Muscle layer of duodenum (tissue), 2 donors: ENCODE data around the gene NRM.
"Not testable (repeated sequence)": the region's sequence is repeated elsewhere in the genome, so short reads cannot be mapped to it uniquely, and the experiment has no call there.

Source experiments
- H3K27ac ChIP-seq: one replicate; pipeline ENCODE4 v1.7.0; 2013; ENCODE audit warnings: mild to moderate bottlenecking, low read length
- H3K27me3 ChIP-seq: one replicate; pipeline ENCODE4 v1.7.0; 2013; ENCODE audit warnings: low read depth, mild to moderate bottlenecking, control low read depth, low read length
- H3K36me3 ChIP-seq, 2 donors: one replicate each; pipeline ENCODE4 v1.7.0; 2013; ENCODE audit warnings: low read length in 2 of 2, control low read depth in 1 of 2, mild to moderate bottlenecking in 1 of 2; ENCODE audit not compliant: insufficient read depth in 2 of 2, control insufficient read depth in 1 of 2
- H3K4me1 ChIP-seq, 2 donors: one replicate each; pipeline ENCODE4 v1.7.0; 2013; ENCODE audit warnings: low read length in 2 of 2, mild to moderate bottlenecking in 2 of 2, control low read depth in 1 of 2, moderate library complexity in 1 of 2; ENCODE audit not compliant: insufficient read depth in 2 of 2, control insufficient read depth in 1 of 2
- H3K4me3 ChIP-seq, 2 donors: one replicate each; pipeline ENCODE4 v1.7.0; 2013; ENCODE audit warnings: low read length in 2 of 2, low read depth in 1 of 2, mild to moderate bottlenecking in 1 of 2
- H3K9me3 ChIP-seq, 2 donors: one replicate each; pipeline ENCODE4 v1.7.0; 2013; ENCODE audit warnings: low read length in 2 of 2, control low read depth in 1 of 2, mild to moderate bottlenecking in 1 of 2; ENCODE audit not compliant: control insufficient read depth in 1 of 2
- donor health status: healthy.

The NRM gene

GRCh38 chr6:30672445-30673253 lies 18.1 kb downstream of the NRM start, which contains the start of gene DHX16:
Gene DHX16, minus strand, starts transcription at chr6:30673006. Its CDS starts 165 bp downstream, at chr6:30672841.
- Histone ChIP-seq H3K4me3 (peak within 1 kb of the TSS; percentile 79 to 91), H3K4me1 (peaks cover 0 to 20% of the 10 kb centered on the region in 2 donors), H3K36me3 (peaks cover 28 to 38% of the 10 kb centered on the region in 2 donors), H3K9me3 (no peaks in the 10 kb centered on the region), H3K27me3 (no peaks in the 10 kb centered on the region), H3K27ac (peak within 1 kb of the TSS; percentile 74)

DNA sequence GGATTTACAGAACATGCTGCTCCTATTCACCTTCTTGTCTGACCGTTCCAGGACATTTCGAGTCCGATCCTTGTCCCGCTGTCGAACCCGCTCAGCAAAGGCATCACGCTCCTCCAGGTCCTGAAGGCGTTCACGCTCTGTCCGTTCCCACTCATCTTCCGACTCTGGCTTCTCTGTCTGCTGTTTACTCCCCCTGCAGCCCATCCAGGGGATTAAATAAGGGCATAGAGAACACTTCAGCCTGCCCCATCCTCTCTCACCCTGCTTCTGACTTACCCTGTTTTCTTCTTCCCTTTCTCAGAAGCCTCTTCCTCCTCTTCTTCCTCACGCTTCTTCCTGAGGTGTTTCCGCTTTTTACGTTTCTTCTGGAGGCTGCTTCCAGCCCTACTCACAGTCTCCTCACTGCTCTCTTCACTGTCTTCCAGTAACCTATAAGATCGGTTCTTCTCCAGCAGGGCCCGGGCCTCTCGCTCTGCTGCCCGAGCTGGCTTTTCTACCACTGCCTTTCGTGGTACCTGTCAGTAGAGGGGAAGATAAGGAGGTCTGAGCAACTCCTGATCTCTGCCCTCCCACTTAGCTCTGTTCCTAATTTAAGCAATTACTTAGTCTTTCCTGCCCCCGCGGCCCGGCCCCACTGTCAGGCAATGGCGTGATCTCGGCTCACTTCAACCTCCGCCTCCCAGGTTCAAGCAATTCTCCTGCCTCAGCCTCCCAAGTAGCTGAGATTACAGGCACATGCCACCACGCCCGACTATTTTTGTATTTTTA lies 19.8 kb downstream of the NRM start:
- H3K4me1 ChIP-seq = peaks cover 0 to 20% of the 10 kb centered on the region in 2 donors
- no peak overlapping the region for H3K4me3 ChIP-seq
- H3K27ac ChIP-seq = no peak overlapping the region
- H3K36me3 ChIP-seq = peaks cover 24 to 34% of the 10 kb centered on the region in 2 donors
- no peaks in the 10 kb centered on the region for H3K9me3 ChIP-seq
- H3K27me3 ChIP-seq = no peaks in the 10 kb centered on the region

DNA sequence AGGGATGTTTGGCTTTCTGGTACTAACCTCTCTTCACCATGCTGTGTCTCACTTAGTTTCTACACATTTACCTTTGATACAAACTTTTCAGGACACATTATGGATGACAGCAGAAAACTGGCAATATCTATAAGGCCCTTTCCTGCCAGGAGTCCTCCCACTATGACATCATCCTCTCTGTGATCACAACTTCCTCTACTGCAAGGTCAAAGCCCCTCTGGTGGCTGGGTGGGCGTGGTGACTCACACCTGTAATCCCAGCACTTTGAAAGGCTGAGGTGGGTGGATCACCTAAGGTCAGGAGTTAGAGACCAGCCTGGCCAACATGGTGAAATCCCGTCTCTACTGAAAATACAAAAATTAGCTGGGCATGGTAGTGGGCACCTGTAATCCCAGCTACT lies 24.5 kb downstream of the NRM start:
- not testable (repeated sequence) for H3K27me3 ChIP-seq, H3K4me3 ChIP-seq, H3K9me3 ChIP-seq, H3K27ac ChIP-seq, H3K4me1 ChIP-seq
- H3K36me3 ChIP-seq = peaks cover 60 to 74% of the 10 kb centered on the region in 2 donors

DNA sequence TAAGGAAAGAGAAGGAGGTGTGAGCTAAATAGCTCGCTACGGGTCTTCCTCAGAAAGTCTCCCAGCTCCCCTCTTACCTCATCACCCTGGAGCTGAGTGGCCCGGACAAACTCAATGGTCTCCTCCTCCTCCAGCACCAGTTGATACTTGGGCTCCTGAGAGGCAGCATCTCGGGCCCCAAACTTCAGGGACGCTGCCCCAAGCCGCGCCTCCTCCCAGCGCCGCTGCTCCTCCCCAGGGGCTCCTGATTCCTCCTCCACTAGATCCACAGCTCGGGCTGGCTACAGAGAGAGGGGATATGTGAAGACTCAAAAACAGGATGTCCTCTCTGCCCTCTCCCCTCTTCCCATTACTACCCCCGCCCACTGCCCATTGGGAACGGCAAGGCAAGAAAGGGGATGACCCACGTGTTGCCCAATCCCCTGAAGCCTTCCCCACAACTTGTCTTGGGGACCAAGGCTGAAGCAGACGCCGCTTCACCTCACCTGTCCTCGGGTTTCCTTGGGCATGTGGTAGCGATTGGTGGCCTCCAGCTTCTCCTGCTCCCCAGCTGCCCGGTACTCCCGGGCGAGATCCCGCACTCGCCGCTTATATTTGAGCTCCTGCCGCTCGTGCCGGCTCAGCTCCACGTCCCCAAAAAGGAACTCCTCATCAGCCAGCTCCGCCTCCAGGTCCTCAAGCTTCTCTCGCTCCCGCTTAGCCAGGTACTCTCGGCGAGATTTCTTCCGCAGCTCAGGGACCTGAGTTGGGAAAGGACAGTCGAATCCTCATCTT lies 25.6 kb downstream of the NRM start:
- Histone ChIP-seq H3K4me1 (no peaks in the 10 kb centered on the region), H3K9me3 (no peaks in the 10 kb centered on the region), H3K36me3 (peaks cover 57 to 72% of the 10 kb centered on the region in 2 donors), H3K27me3 (no peaks in the 10 kb centered on the region), H3K27ac (no peak overlapping the region), H3K4me3 (no peak overlapping the region)

GRCh38 chr6:30657922-30658321 lies 32.9 kb downstream of the NRM start:
- not testable (repeated sequence) for H3K4me1 ChIP-seq, H3K4me3 ChIP-seq, H3K27me3 ChIP-seq, H3K27ac ChIP-seq, H3K9me3 ChIP-seq
- peaks cover 84 to 91% of the 10 kb centered on the region in 2 donors for H3K36me3 ChIP-seq

DNA sequence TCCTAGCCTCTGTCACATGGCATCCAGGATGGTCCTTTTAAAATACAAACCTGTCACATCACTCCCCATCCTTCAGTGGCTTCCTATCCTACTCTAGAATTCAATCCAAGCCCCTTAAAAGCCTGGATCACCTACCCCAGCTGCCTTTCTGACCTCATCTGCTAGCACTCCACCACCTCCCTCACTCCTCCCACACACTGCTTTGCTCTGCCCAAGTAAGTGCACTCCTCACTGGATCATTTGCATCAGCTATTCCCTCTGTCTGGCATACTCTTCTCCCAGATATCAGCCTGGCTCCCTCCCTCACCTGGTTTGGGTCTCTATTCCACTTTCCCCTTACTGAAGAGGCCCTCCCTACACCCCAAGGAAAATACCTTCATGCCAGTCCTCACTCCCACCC lies 33.3 kb downstream of the NRM start:
- Histone ChIP-seq H3K27me3 (no peaks in the 10 kb centered on the region), H3K27ac (no peak overlapping the region), H3K4me3 (no peak overlapping the region), H3K9me3 (no peaks in the 10 kb centered on the region), H3K36me3 (peaks cover 83 to 91% of the 10 kb centered on the region in 2 donors), H3K4me1 (no peaks in the 10 kb centered on the region)

GRCh38 chr6:30656513-30656912 lies 34.3 kb downstream of the NRM start:
- no peaks in the 10 kb centered on the region for H3K4me1 ChIP-seq
- no peak overlapping the region for H3K4me3 ChIP-seq
- no peak overlapping the region for H3K27ac ChIP-seq
- no peaks in the 10 kb centered on the region for H3K27me3 ChIP-seq
- H3K36me3 ChIP-seq = peaks cover 77 to 91% of the 10 kb centered on the region in 2 donors
- H3K9me3 ChIP-seq = no peaks in the 10 kb centered on the region

DNA sequence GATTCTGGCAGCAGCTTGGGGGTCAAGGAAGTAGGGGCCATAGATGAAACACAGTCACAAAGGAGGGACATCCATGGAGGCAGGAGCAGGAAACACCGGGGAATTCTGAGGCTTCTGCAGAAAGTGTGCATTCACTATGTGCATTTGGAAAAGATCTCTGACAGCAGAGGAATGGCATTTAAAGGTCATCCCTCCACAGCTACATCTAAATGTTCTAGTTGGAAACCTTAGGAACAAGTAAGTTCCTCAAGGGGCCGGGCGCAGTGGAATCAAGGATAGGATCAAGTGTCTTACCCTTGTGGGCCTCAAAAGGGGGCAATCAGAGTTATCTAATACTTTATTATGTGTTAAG lies 35.1 kb downstream of the NRM start:
- Histone ChIP-seq H3K27me3 (no peaks in the 10 kb centered on the region), H3K36me3 (peaks cover 73 to 93% of the 10 kb centered on the region in 2 donors), H3K27ac (no peak overlapping the region)

DNA sequence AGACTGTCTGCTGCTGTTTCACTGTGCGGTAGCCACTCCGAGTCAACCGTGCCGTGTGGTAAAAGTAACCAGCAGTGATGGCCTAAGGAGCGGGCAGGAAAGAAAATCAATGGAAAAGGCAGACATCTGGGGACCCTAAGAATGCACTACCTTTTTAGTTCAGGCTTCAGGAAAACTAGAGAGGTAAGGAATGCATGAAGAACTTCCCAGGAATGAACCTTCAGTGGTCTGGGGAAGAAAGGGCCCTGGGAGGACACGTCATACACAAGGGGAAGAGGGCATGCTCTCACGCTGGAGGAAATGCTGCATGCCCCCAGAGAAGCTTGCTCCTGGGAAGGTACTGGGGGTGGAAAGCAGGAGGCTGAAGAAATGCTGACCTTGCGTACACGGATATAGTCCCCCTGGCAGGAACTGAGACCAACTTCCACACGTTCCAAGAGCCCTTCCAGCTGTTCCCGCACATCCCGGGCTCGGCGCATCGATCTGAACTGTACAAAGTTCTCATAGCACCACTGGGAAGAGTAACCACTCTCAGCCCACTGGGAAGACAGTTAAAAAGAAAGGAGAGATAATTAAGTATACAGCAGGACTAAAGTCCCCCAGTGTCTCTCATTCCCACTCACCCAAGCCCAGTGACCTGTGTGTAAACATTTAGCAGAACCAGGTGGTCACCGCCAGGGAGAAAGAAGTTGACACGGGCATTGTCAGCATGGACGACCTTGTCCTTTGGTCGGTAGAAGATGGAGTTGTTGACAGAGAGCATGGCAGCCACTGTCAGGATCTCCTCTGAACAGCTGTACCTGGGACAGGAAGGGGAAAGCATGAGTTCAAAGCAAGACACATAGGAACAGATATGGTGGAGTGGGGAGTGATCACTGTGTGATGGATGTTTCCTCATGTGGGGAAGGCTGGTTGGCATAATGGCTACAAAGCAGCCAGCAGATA lies 35.7 kb downstream of the NRM start:
- Histone ChIP-seq H3K9me3 (no peaks in the 10 kb centered on the region), H3K27ac (no peak overlapping the region), H3K27me3 (no peaks in the 10 kb centered on the region), H3K4me1 (no peaks in the 10 kb centered on the region), H3K36me3 (peaks cover 69 to 88% of the 10 kb centered on the region in 2 donors), H3K4me3 (no peak overlapping the region)

More for the DNA sequence above, 35.1 kb downstream of the NRM start:
- Histone ChIP-seq H3K4me1 (no peaks in the 10 kb centered on the region), H3K9me3 (no peaks in the 10 kb centered on the region), H3K4me3 (no peak overlapping the region)

- Histone ChIP-seq H3K4me1 (peaks cover 9 to 14% of the 10 kb centered on the region in 2 donors), H3K9me3 (no peaks in the 10 kb centered on the region), H3K27ac (no peak overlapping the region), H3K27me3 (no peaks in the 10 kb centered on the region), H3K4me3 (no peak overlapping the region), H3K36me3 (peaks cover 42 to 58% of the 10 kb centered on the region in 2 donors)
Measured at GRCh38 chr6:30651143-30651542, 39.6 kb downstream of the NRM start.
